Measurements from ENCODE around the gene FOLR2. TPM values are rescaled to one million over a fixed set of nuclear protein-coding genes. Genes with fewer than 3 reads are reported as not detected.

FOLR2 gene
- total and polyA plus RNA-seq, 2 donors (not counting 1 experiment from before 2014, with no cell fraction given): 1.5 to 4.7 TPM

DNA sequence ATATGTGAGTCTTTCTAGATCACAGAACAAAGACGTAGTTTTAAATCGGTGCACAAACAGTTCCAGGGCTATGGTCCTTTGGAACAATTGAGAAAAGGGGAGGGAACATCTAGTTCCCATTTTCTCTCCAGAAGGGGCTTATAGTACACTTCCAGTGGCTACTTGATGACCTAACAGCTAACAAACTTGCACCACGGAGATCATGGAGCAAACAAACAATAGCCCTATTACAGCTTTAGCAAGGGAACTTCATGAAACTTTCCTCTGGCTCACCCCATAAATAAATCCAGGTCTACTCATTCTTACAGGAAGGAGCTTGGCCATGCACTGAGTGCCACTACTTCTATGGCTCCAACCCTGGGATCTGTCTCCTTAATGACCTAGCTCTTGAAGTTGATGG, 8.3 kb upstream of the FOLR2 start:
- H3K27ac Mint-ChIP-seq: no peak overlapping the region
- no peak for ATAC-seq (ENCODE audit: low read depth)

GRCh38 chr11:72209101-72209500, 7.5 kb upstream of the FOLR2 start:
- Histone ChIP-seq H3K4me1 (ENCODE audit: control insufficient read depth in 2 of 2, insufficient read depth in 2 of 2, low read length in 2 of 2) (peaks cover 0 to 3% of the 10 kb centered on the region in 2 donors), H3K27me3 (replicated peaks in 1 of 4; ENCODE audit: control extremely low read depth in 1 of 4, control insufficient read depth in 3 of 4, insufficient read depth in 4 of 4, low read length in 3 of 4) (peaks cover 0 to 2% (median 0%) of the 10 kb centered on the region in 4 experiments), H3K9me3 (ENCODE audit: control extremely low read depth in 1 of 3, control insufficient read depth in 2 of 3, insufficient read depth in 1 of 3, low read length in 2 of 3) (peaks cover 0 to 11% (median 11%) of the 10 kb centered on the region in 3 donors), H3K4me2 (replicated peaks; ENCODE audit: low read depth, low read length, poor library complexity, severe bottlenecking) (no peak overlapping the region), H3K4me3 (ENCODE audit: control extremely low read depth in 1 of 5, extremely low read depth in 1 of 5, insufficient read depth in 1 of 5, low read depth in 2 of 5, low read length in 4 of 5) (no peak overlapping the region), H4K20me1 (ENCODE audit: control insufficient read depth, insufficient read depth, low read length, poor library complexity, severe bottlenecking) (no peaks in the 10 kb centered on the region), H3K36me3 (replicated peaks in 1 of 2; ENCODE audit: control extremely low read depth in 1 of 2, control insufficient read depth in 1 of 2, extremely low read depth in 1 of 2, insufficient read depth in 2 of 2, low read length in 1 of 2) (no peaks in the 10 kb centered on the region), H3K79me2 (ENCODE audit: control insufficient read depth, insufficient read depth, low read length) (no peaks in the 10 kb centered on the region), H3K27ac (ENCODE audit: low read length in 2 of 2) (no peak overlapping the region), H3K9ac (ENCODE audit: low read length) (no peak overlapping the region), H2AFZ (ENCODE audit: insufficient read depth, low read depth, low read length, poor library complexity, severe bottlenecking) (no peak overlapping the region)
- H3K9me3 Mint-ChIP-seq (ENCODE audit: insufficient read depth): peaks cover 13% of the 10 kb centered on the region
- no peak for ATAC-seq (ENCODE audit: low read depth)
- H3K4me1 Mint-ChIP-seq: peaks cover 6% of the 10 kb centered on the region
- CTCF ChIA-PET: no interaction called here
- POLR2A ChIA-PET: no interaction called here
- no peak overlapping the region for H3K27ac Mint-ChIP-seq
- DNase-seq: no peak
- intact Hi-C loops (cut with micrococcal nuclease): no loop called here
- H3K27me3 Mint-ChIP-seq: peaks cover 17% of the 10 kb centered on the region
- no peak overlapping the region for H3K4me3 Mint-ChIP-seq
- WGBS (ENCODE audit: insufficient coverage): no CpG with 5 or more reads among the region's 4 CpGs
- TF ChIP-seq EZH2 (IDR thresholded peaks at IDR 0.05; ENCODE audit: borderline replicate concordance, insufficient read depth, low read depth, low read length, poor library complexity, severe bottlenecking): no peak
- no peak for TF ChIP-seq CTCF (IDR thresholded peaks at IDR 0.05)

More for the DNA sequence above, 8.3 kb upstream of the FOLR2 start:
- TF ChIP-seq CTCF (IDR thresholded peaks at IDR 0.05) (no peak), EZH2 (IDR thresholded peaks at IDR 0.05; ENCODE audit: borderline replicate concordance, insufficient read depth, low read depth, low read length, poor library complexity, severe bottlenecking) (no peak)
- intact Hi-C loops (cut with micrococcal nuclease): no loop called here
- Histone ChIP-seq H3K79me2 (ENCODE audit: control insufficient read depth, insufficient read depth, low read length) (no peaks in the 10 kb centered on the region), H3K9me3 (ENCODE audit: control extremely low read depth in 1 of 3, control insufficient read depth in 2 of 3, insufficient read depth in 1 of 3, low read length in 2 of 3) (peaks cover 0 to 11% (median 11%) of the 10 kb centered on the region in 3 donors), H4K20me1 (ENCODE audit: control insufficient read depth, insufficient read depth, low read length, poor library complexity, severe bottlenecking) (no peaks in the 10 kb centered on the region), H3K4me1 (ENCODE audit: control insufficient read depth in 2 of 2, insufficient read depth in 2 of 2, low read length in 2 of 2) (peaks cover 0 to 3% of the 10 kb centered on the region in 2 donors), H3K4me3 (ENCODE audit: control extremely low read depth in 1 of 5, extremely low read depth in 1 of 5, insufficient read depth in 1 of 5, low read depth in 2 of 5, low read length in 4 of 5) (no peak overlapping the region), H2AFZ (ENCODE audit: insufficient read depth, low read depth, low read length, poor library complexity, severe bottlenecking) (no peak overlapping the region), H3K27me3 (replicated peaks in 1 of 4; ENCODE audit: control extremely low read depth in 1 of 4, control insufficient read depth in 3 of 4, insufficient read depth in 4 of 4, low read length in 3 of 4) (peaks cover 0 to 2% (median 0%) of the 10 kb centered on the region in 4 experiments), H3K36me3 (replicated peaks in 1 of 2; ENCODE audit: control extremely low read depth in 1 of 2, control insufficient read depth in 1 of 2, extremely low read depth in 1 of 2, insufficient read depth in 2 of 2, low read length in 1 of 2) (no peaks in the 10 kb centered on the region), H3K27ac (ENCODE audit: low read length in 2 of 2) (no peak overlapping the region), H3K4me2 (replicated peaks; ENCODE audit: low read depth, low read length, poor library complexity, severe bottlenecking) (no peak overlapping the region), H3K9ac (ENCODE audit: low read length) (no peak overlapping the region)
- 88% methylated on average over 3 of the region's 3 CpGs for WGBS (ENCODE audit: insufficient coverage)
- no peak for DNase-seq
- peaks cover 13% of the 10 kb centered on the region for H3K9me3 Mint-ChIP-seq (ENCODE audit: insufficient read depth)
- H3K4me3 Mint-ChIP-seq: no peak overlapping the region
- ChIA-PET POLR2A (no interaction called here), CTCF (no interaction called here)
- H3K27me3 Mint-ChIP-seq: peaks cover 17% of the 10 kb centered on the region
- peaks cover 7% of the 10 kb centered on the region for H3K4me1 Mint-ChIP-seq
